ENCODE results near the gene TSPAN9.

The TSPAN9 gene

GRCh38 chr12:3076730-3077571, at the start of gene TSPAN9:
TSS of gene TSPAN9 (plus strand) at chr12:3077379. CDS start at chr12:3201194, 123,815 bp downstream.
- DNase-seq (ENCODE audit: low read depth): peak; percentile 38

- DNase-seq (ENCODE audit: low read depth): no peak
These were observed 49.1 kb upstream of the TSPAN9 start for GRCh38 chr12:3028108-3028507.

GRCh38 chr12:3030821-3031429, 46.3 kb upstream of the TSPAN9 start:
- DNase-seq (ENCODE audit: low read depth): no peak

GRCh38 chr12:3032161-3032560, 45.0 kb upstream of the TSPAN9 start:
- no peak for DNase-seq (ENCODE audit: low read depth)

GRCh38 chr12:3032770-3033538, 44.2 kb upstream of the TSPAN9 start:
- no peak for DNase-seq (ENCODE audit: low read depth)

- no peak for DNase-seq (ENCODE audit: low read depth)
These were observed 43.7 kb upstream of the TSPAN9 start for GRCh38 chr12:3033539-3033867.

GRCh38 chr12:3034067-3034750, 43.0 kb upstream of the TSPAN9 start:
- peak; percentile 7 for DNase-seq (ENCODE audit: low read depth)

GRCh38 chr12:3035171-3035570, 42.0 kb upstream of the TSPAN9 start:
- DNase-seq (ENCODE audit: low read depth): no peak

GRCh38 chr12:3035815-3036702, 41.1 kb upstream of the TSPAN9 start:
- DNase-seq (ENCODE audit: low read depth): no peak

- DNase-seq (ENCODE audit: low read depth): no peak
These were observed 40.1 kb upstream of the TSPAN9 start for GRCh38 chr12:3036901-3037600.

- DNase-seq (ENCODE audit: low read depth): no peak
These were observed 39.0 kb upstream of the TSPAN9 start for GRCh38 chr12:3038166-3038565.

GRCh38 chr12:3038926-3039510, 38.2 kb upstream of the TSPAN9 start:
- no peak for DNase-seq (ENCODE audit: low read depth)

GRCh38 chr12:3040026-3040656, 37.0 kb upstream of the TSPAN9 start:
- no peak for DNase-seq (ENCODE audit: low read depth)

- DNase-seq (ENCODE audit: low read depth): no peak
These were observed 36.3 kb upstream of the TSPAN9 start for GRCh38 chr12:3040663-3041544.

- no peak for DNase-seq (ENCODE audit: low read depth)
These were observed 35.5 kb upstream of the TSPAN9 start for GRCh38 chr12:3041558-3042164.

- no peak for DNase-seq (ENCODE audit: low read depth)
These were observed 34.8 kb upstream of the TSPAN9 start for GRCh38 chr12:3042394-3042793.

GRCh38 chr12:3042826-3043225, 34.4 kb upstream of the TSPAN9 start:
- DNase-seq (ENCODE audit: low read depth): no peak

GRCh38 chr12:3043406-3043805, 33.8 kb upstream of the TSPAN9 start:
- DNase-seq (ENCODE audit: low read depth): no peak
